Activated CD8-positive, alpha-beta memory T cell treated with anti-CD3 and anti-CD28 coated beads for 48 hours (primary cell): ENCODE data around the gene FAM114A2.

Source experiments
- DNase-seq, 3 experiments: peaks; one replicate each; pipeline ENCODE4 v3.0.0-alpha.2; 2020; ENCODE audit warnings: low read depth in 2 of 3, low spot score in 2 of 3

Gene FAM114A2

GRCh38 chr5:153987301-153987700, 51.4 kb downstream of the FAM114A2 start:
- DNase-seq: no peak

- no peak for DNase-seq
These were observed 53.2 kb downstream of the FAM114A2 start for GRCh38 chr5:153985498-153985897.

DNA sequence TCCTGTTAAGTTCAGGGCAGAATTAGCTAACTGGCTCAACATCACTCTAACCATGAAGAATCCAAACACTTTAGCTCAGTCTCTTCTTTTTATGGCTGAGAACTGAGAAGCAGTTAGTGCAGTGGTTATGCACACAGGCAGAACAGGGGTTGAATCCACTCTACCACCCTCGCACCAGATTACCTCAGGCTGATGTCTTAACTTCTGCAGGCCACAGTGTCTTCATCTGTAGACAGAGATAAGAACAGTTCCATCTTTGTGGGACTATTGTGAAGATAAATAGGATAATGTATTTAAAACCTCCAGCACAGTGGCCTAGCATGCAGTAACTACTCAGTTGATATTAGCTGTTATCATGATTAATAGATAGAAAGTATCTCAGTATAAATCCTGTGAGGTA, 54.8 kb downstream of the FAM114A2 start:
- DNase-seq: no peak

GRCh38 chr5:153981905-153982605, 56.7 kb downstream of the FAM114A2 start:
- no peak for DNase-seq

DNA sequence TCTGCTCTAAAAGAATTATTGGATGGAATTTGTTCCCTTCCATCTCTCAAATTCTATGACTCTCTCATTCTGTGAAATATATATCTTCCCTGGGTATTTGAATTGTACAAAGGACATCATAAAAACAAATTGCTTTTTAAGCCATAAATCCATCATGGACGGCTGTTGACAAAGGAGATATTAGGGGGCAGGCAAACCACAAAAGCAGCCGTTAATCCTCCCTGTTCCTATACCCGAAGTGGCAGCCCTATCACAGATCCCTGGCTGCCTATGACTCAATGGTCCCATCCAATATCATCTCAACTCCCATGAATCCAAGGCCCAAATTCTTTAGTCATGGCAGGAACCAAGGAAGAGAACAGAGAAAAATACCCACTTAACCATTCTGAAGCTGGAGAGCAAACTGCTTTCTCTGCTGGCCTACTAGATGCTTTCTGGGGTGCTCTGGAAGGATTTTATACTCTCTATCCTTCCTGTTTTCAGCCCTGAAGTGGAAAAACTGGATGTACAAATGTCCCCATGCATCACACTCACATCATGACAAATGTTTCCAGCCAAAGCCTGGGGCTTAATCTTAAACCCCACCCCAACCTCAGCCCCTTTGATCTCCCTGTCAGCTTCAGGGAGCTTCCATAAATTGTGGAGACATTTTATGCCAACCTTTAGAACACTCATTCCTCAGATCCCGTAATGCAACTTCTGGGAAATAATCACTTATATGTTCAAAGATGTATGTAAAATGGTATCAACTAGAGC, 59.5 kb downstream of the FAM114A2 start:
- DNase-seq: no peak

GRCh38 chr5:153974813-153975163, 63.9 kb downstream of the FAM114A2 start:
- no peak for DNase-seq

GRCh38 chr5:153974131-153974812, 64.4 kb downstream of the FAM114A2 start:
- no peak for DNase-seq

DNA sequence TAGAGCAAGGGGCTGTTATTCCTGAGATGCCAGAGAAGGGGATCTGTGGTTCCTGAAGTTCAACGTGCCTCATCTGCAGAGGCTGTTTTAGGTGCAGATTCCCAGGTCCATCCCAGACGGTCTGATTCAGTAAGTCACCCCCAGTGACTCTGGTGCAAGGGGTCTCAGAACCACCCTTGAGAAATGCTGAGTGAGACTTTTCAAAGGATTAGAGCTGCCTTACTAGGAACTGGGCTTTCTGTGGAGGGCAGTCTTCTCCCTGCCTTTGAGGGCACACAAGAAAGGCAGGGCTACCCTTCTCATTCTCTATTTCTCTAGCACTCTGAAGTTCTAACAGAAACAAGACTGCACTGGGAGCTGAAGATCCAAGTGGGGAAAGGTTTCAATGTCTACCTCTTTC, 66.5 kb downstream of the FAM114A2 start:
- DNase-seq: no peak

GRCh38 chr5:153970496-153970895, 68.2 kb downstream of the FAM114A2 start:
- DNase-seq: no peak

GRCh38 chr5:153969563-153969895, 69.2 kb downstream of the FAM114A2 start:
- no peak for DNase-seq

GRCh38 chr5:153968761-153969562, 69.7 kb downstream of the FAM114A2 start:
- DNase-seq: no peak

- DNase-seq: peak; percentile 13 to 20 (median 14)
These were observed 73.6 kb downstream of the FAM114A2 start for GRCh38 chr5:153964880-153965645.

- no peak for DNase-seq
These were observed 74.4 kb downstream of the FAM114A2 start for GRCh38 chr5:153964191-153964879.

- no peak for DNase-seq
These were observed 78.2 kb downstream of the FAM114A2 start for GRCh38 chr5:153960269-153961215.

DNA sequence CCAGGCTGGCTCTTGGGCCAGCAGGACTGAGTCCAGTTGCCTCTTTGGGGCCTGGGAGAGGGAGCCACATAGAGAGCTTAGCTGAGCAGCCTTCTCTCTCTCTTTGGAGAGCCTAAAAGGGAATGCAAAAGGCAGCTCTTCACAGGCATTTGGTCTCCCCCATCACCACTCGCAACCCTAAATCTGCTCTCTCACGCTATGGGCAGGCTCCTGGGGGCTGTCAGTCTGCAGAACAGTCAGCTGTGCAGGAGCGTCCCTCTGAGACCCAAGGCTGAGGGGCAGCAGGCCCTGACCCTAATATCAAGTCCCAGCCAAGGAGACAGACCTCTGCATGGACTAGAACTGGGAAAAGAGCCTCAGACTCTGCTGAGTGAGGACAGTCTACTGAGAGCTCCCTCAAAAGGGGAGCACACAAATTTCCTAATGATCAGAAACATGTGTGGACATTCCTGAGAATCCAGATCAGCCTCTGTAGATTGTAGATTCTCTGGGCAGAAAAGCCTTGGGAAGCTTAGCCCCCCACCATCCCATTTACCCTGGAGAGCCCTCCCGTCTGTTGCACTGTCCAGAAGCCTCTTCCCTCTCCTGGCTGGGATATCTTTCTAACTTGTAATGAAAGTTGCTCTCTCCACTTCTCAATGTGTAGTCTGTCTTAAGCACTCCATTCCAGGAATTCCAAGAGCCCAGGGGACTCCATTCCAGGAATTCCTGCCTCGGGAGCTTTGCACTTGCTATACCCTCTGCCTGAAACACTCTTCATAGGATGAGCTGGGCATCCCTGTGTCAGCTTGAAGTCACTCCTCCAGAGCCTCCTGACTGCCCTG, 79.4 kb downstream of the FAM114A2 start:
- DNase-seq: no peak

- DNase-seq: no peak
These were observed 81.5 kb downstream of the FAM114A2 start for GRCh38 chr5:153957205-153957604.

DNA sequence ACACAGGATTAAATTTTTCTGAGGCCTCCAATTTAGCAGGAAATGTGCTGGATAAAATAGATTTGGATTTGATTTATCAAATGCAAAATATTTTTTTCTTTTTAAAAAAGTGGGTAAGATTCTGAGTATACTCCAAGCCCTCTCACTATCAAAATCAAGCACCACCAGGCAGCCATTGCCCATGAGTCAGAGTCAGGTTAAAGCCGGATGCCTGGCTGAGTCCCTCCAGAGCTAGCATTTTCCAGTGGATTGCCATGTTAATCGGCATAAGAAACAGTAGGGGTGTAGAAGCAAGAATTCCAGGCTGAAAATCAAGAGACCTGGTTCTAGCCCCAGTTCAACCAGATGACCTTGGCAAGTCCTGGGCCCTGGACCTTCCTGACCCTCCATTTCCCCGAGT, 85.3 kb downstream of the FAM114A2 start:
- no peak for DNase-seq

DNA sequence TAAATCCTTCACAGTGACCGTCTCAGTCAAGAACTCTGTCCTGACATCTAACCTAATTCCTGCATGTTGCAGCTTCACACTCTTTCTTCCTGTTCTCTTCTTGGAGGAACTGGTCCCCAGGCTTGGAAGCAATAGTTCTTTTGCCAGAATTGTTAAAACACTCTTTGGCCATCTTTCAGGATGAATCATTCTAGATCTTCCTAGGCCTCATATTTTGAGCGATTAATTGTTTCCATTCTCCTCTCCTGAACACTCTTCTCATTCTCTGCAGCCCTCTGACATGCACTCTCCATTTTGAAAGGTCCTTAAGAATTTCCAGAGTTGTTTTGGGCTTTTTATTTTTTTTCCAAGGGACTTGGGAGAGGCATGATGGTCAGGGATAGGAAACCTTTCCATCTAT, 85.8 kb downstream of the FAM114A2 start:
- no peak for DNase-seq
